Left lung (tissue), 10 donors: ENCODE results near the gene GULP1. TPM values are rescaled to one million over a fixed set of nuclear protein-coding genes. Genes with fewer than 3 reads are reported as not detected.

Experiments used
- ATAC-seq: fragments of 200-7000 bp; cut with Tn5 transposase; one replicate; pipeline ENCODE4 v1.9.1; 2020; ENCODE audit warnings: moderate library complexity
- DNase-seq, 4 donors: peaks; one replicate each; pipeline ENCODE4 v3.0.0-alpha.2; 2013 to 2020
- H3K27ac ChIP-seq, 2 donors: fragments of 200-600 bp; sonication (generic) in 1 of 2; one replicate each; pipeline versions ENCODE4 v1.5.0 to v1.8.0; 2020 to 2021
- H3K27me3 ChIP-seq, 2 donors: fragments of 200-600 bp; sonication (generic) in 1 of 2; one replicate each; pipeline versions ENCODE4 v1.5.0 to v1.8.0; 2020 to 2021
- H3K36me3 ChIP-seq, 2 donors: fragments of 200-600 bp; sonication (generic) in 1 of 2; one replicate each; pipeline versions ENCODE4 v1.5.0 to v1.8.0; 2020 to 2021
- H3K4me1 ChIP-seq, 2 donors: fragments of 200-600 bp; one replicate each; pipeline ENCODE4 v1.8.0; 2021
- H3K4me3 ChIP-seq, 2 donors: fragments of 200-600 bp; sonication (generic) in 1 of 2; one replicate each; pipeline versions ENCODE4 v1.5.0 to v1.8.0; 2020 to 2021; ENCODE audit warnings: mild to moderate bottlenecking in 1 of 2
- H3K9me3 ChIP-seq, 2 donors: fragments of 200-600 bp; sonication (generic) in 1 of 2; one replicate each; pipeline versions ENCODE4 v1.5.0 to v1.8.0; 2020 to 2021
- intact Hi-C, 2 donors: fragments of 100-400 bp; cut with DNase I; formaldehyde crosslinking; loops; one replicate each; pipeline versions ENCODE4 v1.11.2 to v1.14.2; 2022
- polyA plus RNA-seq, 6 donors: library from polyadenylated mRNA; unstranded; fragments of 120-200 nt; gene quantifications; one replicate each; pipeline ENCODE4 v1.2.1, GENCODE V29; 2013; ENCODE audit not compliant: insufficient read length in 6 of 6
- total RNA-seq, 2 donors: library from RNA; stranded (reverse); fragmentation: NEBNext Ultra II Directional; extraction: Animal tissue kit (Norgen Biotek cat#: 25700); gene quantifications; one replicate each; pipeline ENCODE4 v1.2.1, GENCODE V29; 2021
- TF ChIP-seq, protein P1 (sequence below), 2 donors: fragments of 200-600 bp; sonication (generic) in 1 of 2; IDR thresholded peaks; one replicate each; pipeline versions ENCODE4 v1.5.0 to v1.8.0; 2021; ENCODE audit warnings: antibody characterized with exemption in 2 of 2
- donor health status: DM: no; HTN: yes; CAD: no.
- donor health status: DM: no; HTN: no; CAD: no.

GULP1 gene
- total and polyA plus RNA-seq, 8 donors, result 27.5 to 120 (median 85.4) TPM

DNA sequence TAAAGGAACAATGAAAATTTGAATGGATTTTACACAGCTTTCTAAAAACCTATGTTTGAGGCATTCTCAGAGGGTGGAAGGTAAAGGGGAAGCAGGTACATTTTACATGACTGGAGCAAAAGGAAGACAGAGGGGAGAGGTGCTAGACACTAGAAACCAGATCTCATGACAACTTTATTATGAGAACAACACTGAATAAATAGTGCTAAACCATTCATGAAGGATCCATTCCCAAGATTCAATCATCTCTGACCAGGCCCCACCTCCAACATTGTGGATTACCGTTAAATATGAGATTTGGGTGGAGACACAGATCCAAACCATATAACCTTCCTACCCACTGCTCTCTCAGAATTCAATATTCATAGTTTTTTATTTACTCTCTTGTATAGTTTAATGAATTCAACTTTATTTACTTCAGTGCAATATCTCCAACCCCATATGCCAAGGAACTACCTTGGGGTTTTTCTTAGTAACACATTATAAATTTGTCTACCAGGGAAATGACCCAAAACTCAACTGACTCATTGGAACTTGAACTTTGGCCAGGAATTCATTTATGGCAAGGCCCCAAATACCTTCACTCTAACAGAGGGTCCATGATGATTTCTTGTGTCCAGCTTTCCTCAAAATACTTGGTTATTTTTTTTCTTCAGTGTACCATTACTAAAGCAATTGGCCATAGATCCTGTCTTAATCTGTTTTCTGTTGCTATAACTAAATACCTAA lies 317.8 kb downstream of the GULP1 start:
- Histone ChIP-seq H3K4me3 (no peak overlapping the region), H3K27me3 (no peaks in the 10 kb centered on the region), H3K4me1 (peaks cover 0 to 3% of the 10 kb centered on the region in 2 donors), H3K27ac (peak overlapping the region in 1 of 2 donors; percentile 55), H3K36me3 (no peaks in the 10 kb centered on the region), H3K9me3 (peaks cover 0 to 15% of the 10 kb centered on the region in 2 donors)
- no peak for ATAC-seq
- DNase-seq, result no peak
- TF ChIP-seq, protein P1, sequence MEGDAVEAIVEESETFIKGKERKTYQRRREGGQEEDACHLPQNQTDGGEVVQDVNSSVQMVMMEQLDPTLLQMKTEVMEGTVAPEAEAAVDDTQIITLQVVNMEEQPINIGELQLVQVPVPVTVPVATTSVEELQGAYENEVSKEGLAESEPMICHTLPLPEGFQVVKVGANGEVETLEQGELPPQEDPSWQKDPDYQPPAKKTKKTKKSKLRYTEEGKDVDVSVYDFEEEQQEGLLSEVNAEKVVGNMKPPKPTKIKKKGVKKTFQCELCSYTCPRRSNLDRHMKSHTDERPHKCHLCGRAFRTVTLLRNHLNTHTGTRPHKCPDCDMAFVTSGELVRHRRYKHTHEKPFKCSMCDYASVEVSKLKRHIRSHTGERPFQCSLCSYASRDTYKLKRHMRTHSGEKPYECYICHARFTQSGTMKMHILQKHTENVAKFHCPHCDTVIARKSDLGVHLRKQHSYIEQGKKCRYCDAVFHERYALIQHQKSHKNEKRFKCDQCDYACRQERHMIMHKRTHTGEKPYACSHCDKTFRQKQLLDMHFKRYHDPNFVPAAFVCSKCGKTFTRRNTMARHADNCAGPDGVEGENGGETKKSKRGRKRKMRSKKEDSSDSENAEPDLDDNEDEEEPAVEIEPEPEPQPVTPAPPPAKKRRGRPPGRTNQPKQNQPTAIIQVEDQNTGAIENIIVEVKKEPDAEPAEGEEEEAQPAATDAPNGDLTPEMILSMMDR (IDR thresholded peaks at IDR 0.05), result no peak
- intact Hi-C loops, result no loop called here

- Histone ChIP-seq H3K4me3 (no peak overlapping the region), H3K27me3 (no peaks in the 10 kb centered on the region), H3K9me3 (peaks cover 0 to 15% of the 10 kb centered on the region in 2 donors), H3K36me3 (no peaks in the 10 kb centered on the region), H3K4me1 (peaks cover 0 to 3% of the 10 kb centered on the region in 2 donors), H3K27ac (peak overlapping the region in 1 of 2 donors; percentile 55)
- DNase-seq (no peak), ATAC-seq (no peak)
- intact Hi-C loops, result no loop called here
- TF ChIP-seq, protein P1 (IDR thresholded peaks at IDR 0.05), result no peak
Observed at GRCh38 chr2:188610050-188610444, 318.4 kb downstream of the GULP1 start.

- H3K9me3 ChIP-seq, result peaks cover 0 to 11% of the 10 kb centered on the region in 2 donors
- H3K27me3 ChIP-seq, result no peaks in the 10 kb centered on the region
- intact Hi-C loops, result no loop called here
- H3K4me3 ChIP-seq, result no peak overlapping the region
- H3K27ac ChIP-seq, result no peak overlapping the region
- DNase-seq, result peak in 2 of 4 donors; percentile 29 to 48
- ATAC-seq, result peak; percentile 58
- TF ChIP-seq, protein P1 (IDR thresholded peaks at IDR 0.05), result no peak
- no peaks in the 10 kb centered on the region for H3K36me3 ChIP-seq
- peaks cover 0 to 3% of the 10 kb centered on the region in 2 donors for H3K4me1 ChIP-seq
Observed at GRCh38 chr2:188610827-188611226, 319.2 kb downstream of the GULP1 start.

- no peak overlapping the region for H3K4me3 ChIP-seq
- no peaks in the 10 kb centered on the region for H3K36me3 ChIP-seq
- H3K4me1 ChIP-seq, result no peaks in the 10 kb centered on the region
- DNase-seq, result no peak
- no peaks in the 10 kb centered on the region for H3K27me3 ChIP-seq
- H3K9me3 ChIP-seq, result no peaks in the 10 kb centered on the region
- intact Hi-C loops, result no loop called here
- no peak overlapping the region for H3K27ac ChIP-seq
- TF ChIP-seq, protein P1 (IDR thresholded peaks at IDR 0.05), result no peak
- ATAC-seq, result no peak
Observed at GRCh38 chr2:188619146-188619545, 327.5 kb downstream of the GULP1 start.

GRCh38 chr2:188620916-188621315 lies 329.2 kb downstream of the GULP1 start:
- H3K9me3 ChIP-seq, result no peaks in the 10 kb centered on the region
- ATAC-seq (no peak), DNase-seq (no peak)
- H3K36me3 ChIP-seq, result no peaks in the 10 kb centered on the region
- no peak overlapping the region for H3K4me3 ChIP-seq
- intact Hi-C loops, result no loop called here
- no peak overlapping the region for H3K27ac ChIP-seq
- no peaks in the 10 kb centered on the region for H3K4me1 ChIP-seq
- TF ChIP-seq, protein P1 (IDR thresholded peaks at IDR 0.05), result no peak
- H3K27me3 ChIP-seq, result no peaks in the 10 kb centered on the region
